Right hindlimb (tissue), 1 donor: ENCODE results near the gene NIPA2.
A peak's percentile ranks its signal among the peaks of the same experiment; 100 is the strongest.

Source experiments
- DNase-seq: peaks from one replicate; pipeline ENCODE4 v3.0.0-alpha.2; 2018

Gene NIPA2

GRCh38 chr15:22880068-22880980 is 41.9 kb downstream of the NIPA2 start:
- no peak for DNase-seq

- no peak for DNase-seq
These were observed 42.7 kb downstream of the NIPA2 start for GRCh38 chr15:22880981-22881738.

GRCh38 chr15:22881739-22882440 is 43.4 kb downstream of the NIPA2 start:
- DNase-seq: no peak

GRCh38 chr15:22883196-22883595 is 44.7 kb downstream of the NIPA2 start:
- DNase-seq: no peak

- no peak for DNase-seq
These were observed 45.9 kb downstream of the NIPA2 start for GRCh38 chr15:22884344-22884743.

DNA sequence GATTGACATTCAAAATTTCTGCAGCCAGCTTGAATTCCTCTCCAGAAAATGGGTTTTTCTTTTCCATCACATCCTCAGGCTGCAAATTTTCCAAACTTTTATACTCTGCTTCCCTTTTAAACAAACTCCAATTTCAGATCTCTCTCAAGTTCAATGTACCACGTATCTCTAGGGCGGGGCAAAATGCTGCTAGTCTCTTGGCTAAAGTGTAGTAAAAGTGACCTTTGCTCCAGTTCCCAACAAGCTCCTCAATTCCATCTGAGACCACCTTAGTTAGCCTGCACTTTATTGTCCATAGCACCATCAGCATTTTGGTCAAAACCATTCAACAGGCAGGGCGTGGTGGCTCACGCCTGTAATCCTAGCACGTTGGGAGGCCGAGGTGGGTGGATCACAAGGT is 46.7 kb downstream of the NIPA2 start:
- no peak for DNase-seq

DNA sequence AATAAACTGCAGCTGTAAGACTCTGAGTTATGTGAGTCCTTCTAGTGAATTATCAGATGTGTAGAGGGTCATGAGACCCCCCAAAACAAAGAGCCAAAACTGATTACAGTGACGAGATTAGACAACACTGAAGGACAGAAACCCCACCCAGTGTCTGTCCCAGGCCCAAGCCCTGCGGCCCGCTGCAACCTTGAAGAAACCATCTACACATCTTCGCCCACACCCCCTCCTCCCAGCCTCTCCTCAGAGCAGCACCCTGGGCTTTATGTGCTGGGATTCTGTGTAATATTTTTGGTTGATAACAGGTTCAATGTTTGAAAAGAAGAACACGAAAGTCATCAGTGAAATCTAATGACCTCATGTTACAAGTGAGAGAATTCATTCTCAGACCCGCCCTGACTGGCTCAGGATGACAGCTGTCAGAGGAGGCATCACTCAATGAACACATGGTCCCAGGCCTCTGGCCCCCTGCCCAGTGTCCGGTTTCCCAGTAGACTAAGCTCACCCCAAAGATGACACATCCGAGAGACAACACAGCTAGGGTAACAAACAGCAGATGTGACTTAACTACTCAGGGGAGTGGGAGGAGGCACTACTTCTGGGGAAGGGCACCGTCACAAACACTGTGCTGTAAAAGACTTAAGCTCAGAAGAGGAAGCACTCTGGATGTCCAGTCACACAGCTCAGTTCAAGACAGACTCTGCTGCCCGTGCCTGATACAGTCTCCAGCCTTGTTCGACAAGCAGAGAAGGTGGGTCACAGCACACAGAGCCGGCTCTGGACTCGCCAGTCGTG is 48.9 kb downstream of the NIPA2 start:
- peak; percentile 44 for DNase-seq

DNA sequence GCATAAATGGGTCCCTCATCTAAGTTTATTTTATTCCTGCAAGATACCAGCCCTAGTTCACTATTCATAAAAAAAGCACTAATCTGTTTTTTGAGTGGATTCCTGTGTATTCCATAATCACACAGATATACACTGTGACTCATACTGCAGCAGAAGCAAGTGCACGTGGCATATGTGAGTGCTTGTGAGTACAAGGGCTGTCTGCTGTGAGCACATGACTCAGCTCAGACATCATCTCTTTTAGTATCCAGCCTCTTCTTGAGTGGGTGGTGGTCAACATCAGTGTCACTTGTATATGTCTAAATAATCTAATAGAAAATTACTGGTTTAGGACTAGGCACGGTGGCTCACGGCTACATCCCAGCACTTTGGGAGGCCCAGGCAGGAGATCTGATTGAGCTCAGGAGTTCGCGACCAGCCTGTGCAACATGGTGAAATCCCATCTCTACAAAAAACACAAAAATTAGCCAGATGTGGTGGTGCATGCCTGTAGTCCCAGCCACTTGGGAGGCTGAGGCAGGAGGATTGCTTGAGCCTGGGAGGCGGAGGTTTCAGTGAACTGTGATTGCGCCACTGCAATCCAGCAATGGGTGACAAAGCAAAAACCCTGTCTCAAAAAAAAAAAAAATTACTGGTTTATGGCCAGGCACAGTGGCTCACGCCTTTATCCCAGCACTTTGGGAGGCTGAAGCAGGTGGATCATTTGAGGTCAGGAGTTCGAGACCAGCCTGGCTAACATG is 49.8 kb downstream of the NIPA2 start:
- DNase-seq: no peak

DNA sequence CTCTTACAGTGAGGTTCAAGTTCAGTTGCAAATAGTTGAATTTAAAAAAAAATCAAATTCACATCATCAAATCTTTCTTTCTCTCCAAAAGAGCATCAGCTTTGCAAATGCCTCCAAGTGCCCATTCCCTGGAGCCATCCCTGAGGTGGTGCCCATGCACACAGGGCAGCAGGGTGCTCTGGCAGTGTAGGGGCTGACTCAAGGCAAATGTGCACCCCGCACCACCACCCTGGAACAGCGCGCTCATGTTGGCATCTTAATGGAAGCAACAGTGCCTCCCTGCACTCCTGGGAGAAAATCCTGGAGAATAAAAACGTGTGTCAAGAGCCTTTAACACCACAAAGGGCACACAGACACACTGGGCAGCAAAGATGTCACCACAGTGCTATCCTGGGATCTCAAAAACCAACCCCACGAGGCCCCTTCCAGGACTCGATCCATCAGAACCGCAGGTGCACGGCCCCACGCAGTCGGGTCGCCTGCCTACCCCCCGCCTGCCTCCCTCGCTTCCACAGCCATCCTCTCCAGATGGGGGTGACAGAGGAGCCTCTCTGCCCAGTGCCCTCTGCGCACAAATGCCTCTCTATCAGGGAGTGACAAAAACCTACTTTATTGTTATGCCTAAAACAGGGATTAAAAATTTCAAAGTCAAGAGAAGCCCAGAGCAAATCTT is 50.8 kb downstream of the NIPA2 start:
- DNase-seq: no peak

- DNase-seq: no peak
These were observed 51.8 kb downstream of the NIPA2 start for GRCh38 chr15:22890296-22890695.

GRCh38 chr15:22891426-22892210 is 53.2 kb downstream of the NIPA2 start:
- DNase-seq: no peak

DNA sequence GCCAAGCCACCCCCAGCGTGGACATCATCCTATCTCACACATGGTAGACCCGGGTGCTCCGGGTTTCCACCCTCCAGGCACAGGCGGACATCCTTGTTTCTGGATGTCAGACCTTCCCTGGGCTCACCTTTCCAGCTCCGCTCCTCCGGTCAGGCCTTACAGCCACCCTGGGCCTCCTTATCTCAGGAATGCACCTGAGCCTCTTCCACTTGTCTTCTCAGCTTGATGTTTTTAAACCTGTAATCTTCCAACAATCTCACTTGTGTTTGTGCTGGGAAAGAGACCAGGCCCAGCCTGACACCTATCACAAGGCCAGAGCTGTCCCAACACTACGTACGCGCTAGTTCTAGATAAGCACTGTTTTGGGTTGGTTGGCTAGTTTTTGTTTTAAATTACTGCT is 53.9 kb downstream of the NIPA2 start:
- DNase-seq: no peak

GRCh38 chr15:22893081-22893480 is 54.6 kb downstream of the NIPA2 start:
- no peak for DNase-seq

DNA sequence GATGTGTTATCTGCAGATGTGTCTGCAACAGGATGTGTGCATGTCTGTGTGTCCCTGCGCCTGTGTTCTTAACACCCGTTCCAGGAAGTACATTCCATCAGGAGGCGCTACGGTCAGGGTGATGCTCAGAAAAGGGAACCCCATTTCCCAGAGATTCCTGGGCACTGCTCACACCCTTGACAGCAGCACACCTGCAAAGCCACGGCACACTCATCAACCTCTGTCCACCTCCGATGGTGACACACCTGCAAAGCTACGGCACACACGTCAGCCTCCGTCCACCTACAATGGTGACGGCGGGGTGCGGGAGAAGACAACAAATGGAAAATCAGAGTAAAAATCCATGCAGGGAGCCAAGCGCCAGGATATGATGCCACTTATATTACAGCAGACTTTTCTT is 55.4 kb downstream of the NIPA2 start:
- DNase-seq: no peak

DNA sequence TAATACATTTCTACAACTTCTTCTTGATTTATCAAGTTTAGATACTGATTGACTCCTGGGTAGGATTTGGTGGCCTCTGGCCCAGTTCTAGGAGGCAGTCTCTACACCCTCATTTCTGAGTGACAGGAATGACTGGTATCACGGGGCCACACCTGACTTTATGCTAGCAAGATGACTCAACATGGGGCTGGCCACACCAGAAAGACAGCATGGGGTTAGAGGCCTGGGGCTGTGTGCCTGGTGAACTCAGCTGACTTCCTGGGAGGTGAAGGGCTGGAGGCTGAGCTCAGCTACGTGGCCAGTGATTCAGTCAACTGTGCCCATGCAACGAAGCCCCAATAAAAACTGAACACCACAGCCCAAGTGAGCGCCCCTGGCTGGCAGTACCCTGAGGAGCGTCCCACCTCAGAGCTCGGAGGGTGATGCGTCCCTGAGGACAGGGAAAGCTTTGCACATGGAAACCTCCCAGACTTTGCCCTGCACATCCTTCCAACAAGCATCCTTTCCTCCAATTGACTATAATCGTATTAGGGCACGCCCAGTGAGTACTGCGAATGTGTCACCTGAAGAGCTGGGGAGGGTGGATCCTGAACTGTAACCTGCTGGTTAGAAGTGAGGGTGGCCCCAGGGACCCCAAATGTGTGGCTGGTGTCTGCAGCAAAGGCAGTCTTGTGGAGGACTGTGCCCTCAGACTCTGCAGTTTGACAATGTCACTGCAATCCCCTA is 57.2 kb downstream of the NIPA2 start:
- DNase-seq: no peak

GRCh38 chr15:22902046-22902445 is 63.6 kb downstream of the NIPA2 start:
- no peak for DNase-seq

DNA sequence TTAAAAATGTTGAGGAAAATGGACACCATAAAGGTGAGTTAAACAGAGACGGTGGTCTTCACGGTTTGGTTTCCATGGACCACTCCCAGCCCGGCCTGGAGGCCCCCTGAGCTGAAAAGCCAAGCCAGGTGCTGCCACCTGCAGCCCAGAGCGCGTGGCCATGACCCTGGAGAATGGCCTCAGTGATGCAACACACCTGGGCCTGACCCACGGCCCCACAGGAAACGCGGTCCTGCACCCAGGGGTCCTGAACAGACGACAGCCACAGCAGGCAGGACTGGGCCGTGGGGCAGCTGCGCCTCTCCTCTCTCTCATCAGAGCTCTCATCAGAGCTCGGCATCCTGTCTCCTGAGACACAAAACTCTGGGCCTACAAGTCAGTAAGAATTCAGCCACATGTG is 64.1 kb downstream of the NIPA2 start:
- DNase-seq: no peak

DNA sequence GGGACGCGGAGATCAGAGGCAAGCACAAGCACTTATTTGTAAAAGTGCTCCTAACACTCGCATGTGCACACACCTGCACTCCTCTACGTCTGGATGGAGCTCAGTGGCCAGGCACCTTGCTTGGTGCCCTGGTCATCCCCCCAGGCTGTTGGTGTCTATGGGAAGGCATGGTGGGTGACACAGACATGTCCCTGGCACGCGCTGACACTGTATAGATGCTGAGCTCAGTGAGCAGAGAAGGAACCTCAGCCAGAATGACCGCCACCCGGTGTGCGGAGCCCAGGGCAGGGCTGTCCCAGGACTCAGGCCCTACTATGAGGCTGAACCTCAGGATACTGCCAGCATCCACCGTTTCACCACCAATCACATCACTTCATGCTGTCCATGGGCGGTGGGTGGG is 64.5 kb downstream of the NIPA2 start:
- no peak for DNase-seq

DNA sequence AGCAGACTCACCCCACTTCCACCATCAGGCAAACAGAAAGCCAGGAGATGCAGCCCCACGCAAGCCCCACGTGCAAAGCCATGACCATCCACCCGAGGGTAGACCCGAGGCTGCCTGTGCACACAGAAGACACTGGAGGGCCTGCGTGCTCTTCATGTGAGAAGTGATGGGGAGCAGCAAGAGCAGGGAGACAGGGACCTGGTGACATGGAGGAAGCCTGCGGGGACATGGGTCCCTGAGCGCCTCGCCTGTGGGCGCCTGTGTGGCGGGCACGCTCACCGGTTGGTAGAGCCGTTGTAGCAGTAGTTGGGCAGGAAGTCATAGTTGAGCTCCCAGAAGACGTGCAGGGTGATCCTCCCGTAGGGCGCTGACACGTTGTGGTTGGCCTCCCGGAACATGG is 65.0 kb downstream of the NIPA2 start:
- no peak for DNase-seq
